Measurements from ENCODE around the gene WNT8B. TPM values are rescaled to one million over a fixed set of nuclear protein-coding genes. Genes with fewer than 3 reads are reported as not detected.

Gene WNT8B
- total RNA-seq, 2 donors from 2014 or later = not detected

GRCh38 chr10:100515612-100516011 lies 52.8 kb downstream of the WNT8B start:
- DNase-seq (ENCODE audit: low spot score) (no peak), ATAC-seq (no peak)
- Mint-ChIP-seq H3K27me3 (peaks cover 0 to 10% of the 10 kb centered on the region in 2 donors), H3K4me1 (ENCODE audit: low read depth in 2 of 2) (peaks cover 23 to 39% of the 10 kb centered on the region in 2 donors), H3K36me3 (peaks cover 4% of the 10 kb centered on the region), H3K9me3 (no peaks in the 10 kb centered on the region), H3K4me3 (no peak overlapping the region), H3K27ac (no peak overlapping the region)

- Mint-ChIP-seq H3K27ac (peak overlapping the region in 1 of 2 donors; percentile 8), H3K4me1 (ENCODE audit: low read depth in 2 of 2) (peaks cover 16 to 28% of the 10 kb centered on the region in 2 donors), H3K36me3 (peaks cover 4% of the 10 kb centered on the region), H3K4me3 (no peak overlapping the region), H3K9me3 (no peaks in the 10 kb centered on the region), H3K27me3 (peaks cover 0 to 10% of the 10 kb centered on the region in 2 donors)
- DNase-seq (ENCODE audit: low spot score) (no peak), ATAC-seq (peak in 1 of 2 donors; percentile 57)
These were observed 54.0 kb downstream of the WNT8B start for GRCh38 chr10:100516847-100517246.

DNA sequence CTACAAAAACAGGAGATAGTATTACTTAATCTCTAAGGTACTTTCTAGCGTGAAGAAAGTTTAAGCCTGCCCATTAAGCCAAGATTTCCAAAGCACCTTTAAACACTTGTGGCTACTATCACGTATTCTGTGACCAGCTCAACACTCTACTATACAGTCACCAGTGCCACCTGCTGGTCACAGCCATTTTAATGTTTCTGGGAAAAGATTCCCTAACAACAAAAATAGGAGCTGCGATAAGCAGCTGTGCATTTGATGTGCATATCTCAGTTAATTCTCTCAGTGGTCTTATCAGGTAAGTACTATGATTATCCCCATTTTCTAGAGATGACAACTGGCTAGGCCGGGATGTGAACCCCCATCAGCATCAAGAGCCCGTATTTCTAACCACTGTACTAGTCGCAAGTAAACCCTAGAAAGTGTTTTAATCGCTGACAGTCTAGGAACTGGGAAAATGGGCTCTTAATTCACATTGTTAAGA lies 56.0 kb downstream of the WNT8B start:
- Mint-ChIP-seq H3K36me3 (peaks cover 4% of the 10 kb centered on the region), H3K9me3 (no peaks in the 10 kb centered on the region), H3K27ac (no peak overlapping the region), H3K4me3 (no peak overlapping the region), H3K27me3 (peaks cover 0 to 10% of the 10 kb centered on the region in 2 donors), H3K4me1 (ENCODE audit: low read depth in 2 of 2) (peaks cover 17 to 20% of the 10 kb centered on the region in 2 donors)
- ATAC-seq (peak; percentile 64 to 77), DNase-seq (ENCODE audit: low spot score) (no peak)

GRCh38 chr10:100519311-100520051 lies 56.7 kb downstream of the WNT8B start, which contains the start of gene SEC31B:
SEC31B (minus strand) TSS chr10:100519861; CDS start chr10:100516952, 2,909 bp downstream.
- ATAC-seq = peak in 1 of 2 donors; percentile 57
- Mint-ChIP-seq H3K27ac (no peak within 1 kb of the TSS), H3K4me1 (ENCODE audit: low read depth in 2 of 2) (peaks cover 20 to 22% of the 10 kb centered on the region in 2 donors), H3K4me3 (no peak within 1 kb of the TSS), H3K9me3 (no peaks in the 10 kb centered on the region), H3K36me3 (peaks cover 4% of the 10 kb centered on the region), H3K27me3 (peaks cover 0 to 10% of the 10 kb centered on the region in 2 donors)
- no peak for DNase-seq (ENCODE audit: low spot score)

DNA sequence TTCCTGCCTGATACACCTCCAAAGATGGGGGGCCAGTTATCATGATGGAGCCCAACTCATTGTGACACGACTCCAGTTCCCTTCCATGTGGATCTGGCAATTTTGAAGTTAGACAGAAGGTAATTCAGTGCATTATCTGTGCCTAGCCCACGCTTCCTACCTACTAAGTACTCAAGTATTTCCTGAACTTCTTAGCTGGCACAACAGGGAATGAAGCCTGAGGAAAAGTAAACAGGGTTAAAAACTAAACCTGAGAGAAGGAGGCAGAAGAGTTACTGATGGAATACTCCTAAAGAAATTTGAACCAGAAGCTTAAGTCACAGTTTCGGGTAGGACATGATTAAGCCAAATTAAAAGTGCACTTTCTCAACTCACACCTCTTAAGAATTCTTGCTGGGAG lies 58.0 kb downstream of the WNT8B start:
- peaks cover 8% of the 10 kb centered on the region for H3K36me3 Mint-ChIP-seq
- H3K27ac Mint-ChIP-seq = no peak overlapping the region
- ATAC-seq (no peak), DNase-seq (ENCODE audit: low spot score) (no peak)
- no peak overlapping the region for H3K4me3 Mint-ChIP-seq
- H3K27me3 Mint-ChIP-seq = peaks cover 0 to 10% of the 10 kb centered on the region in 2 donors
- peaks cover 20 to 22% of the 10 kb centered on the region in 2 donors for H3K4me1 Mint-ChIP-seq (ENCODE audit: low read depth in 2 of 2)
- H3K9me3 Mint-ChIP-seq = no peaks in the 10 kb centered on the region

- Mint-ChIP-seq H3K4me1 (ENCODE audit: low read depth in 2 of 2) (peaks cover 22 to 25% of the 10 kb centered on the region in 2 donors), H3K4me3 (no peak overlapping the region), H3K9me3 (no peaks in the 10 kb centered on the region), H3K36me3 (peaks cover 15% of the 10 kb centered on the region), H3K27me3 (peaks cover 0 to 10% of the 10 kb centered on the region in 2 donors), H3K27ac (no peak overlapping the region)
- DNase-seq (ENCODE audit: low spot score) (no peak), ATAC-seq (no peak)
These were observed 59.4 kb downstream of the WNT8B start for GRCh38 chr10:100522107-100522801.

- Mint-ChIP-seq H3K27me3 (peaks cover 0 to 6% of the 10 kb centered on the region in 2 donors), H3K36me3 (peaks cover 15% of the 10 kb centered on the region), H3K9me3 (no peaks in the 10 kb centered on the region), H3K4me1 (ENCODE audit: low read depth in 2 of 2) (peaks cover 17 to 20% of the 10 kb centered on the region in 2 donors), H3K27ac (no peak overlapping the region), H3K4me3 (no peak overlapping the region)
- ATAC-seq = no peak
- no peak for DNase-seq (ENCODE audit: low spot score)
These were observed 60.1 kb downstream of the WNT8B start for GRCh38 chr10:100522945-100523344.

DNA sequence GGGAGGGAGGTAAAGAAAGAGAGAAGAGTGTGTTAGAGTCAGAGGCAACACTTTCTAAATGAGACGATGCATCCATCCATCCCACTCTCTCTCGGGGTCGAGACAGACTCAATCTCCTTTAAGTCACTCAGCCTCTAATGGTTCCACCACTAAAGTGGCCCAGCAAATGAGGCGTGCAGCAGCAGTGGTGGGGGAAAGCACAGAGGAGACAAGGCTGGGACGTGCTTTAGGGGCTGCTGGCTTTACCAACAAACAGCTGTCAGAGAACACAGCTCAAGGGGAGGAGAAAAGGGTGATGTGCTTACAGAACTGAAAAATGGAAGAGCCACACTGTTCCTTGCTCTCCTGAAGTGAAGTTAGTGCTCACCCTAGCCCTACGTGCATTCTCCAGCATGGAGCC lies 61.4 kb downstream of the WNT8B start:
- Mint-ChIP-seq H3K27me3 (no peaks in the 10 kb centered on the region), H3K27ac (no peak overlapping the region), H3K36me3 (peaks cover 21% of the 10 kb centered on the region), H3K9me3 (no peaks in the 10 kb centered on the region), H3K4me1 (ENCODE audit: low read depth in 2 of 2) (peaks cover 15 to 20% of the 10 kb centered on the region in 2 donors), H3K4me3 (no peak overlapping the region)
- ATAC-seq = no peak
- DNase-seq (ENCODE audit: low spot score) = no peak

DNA sequence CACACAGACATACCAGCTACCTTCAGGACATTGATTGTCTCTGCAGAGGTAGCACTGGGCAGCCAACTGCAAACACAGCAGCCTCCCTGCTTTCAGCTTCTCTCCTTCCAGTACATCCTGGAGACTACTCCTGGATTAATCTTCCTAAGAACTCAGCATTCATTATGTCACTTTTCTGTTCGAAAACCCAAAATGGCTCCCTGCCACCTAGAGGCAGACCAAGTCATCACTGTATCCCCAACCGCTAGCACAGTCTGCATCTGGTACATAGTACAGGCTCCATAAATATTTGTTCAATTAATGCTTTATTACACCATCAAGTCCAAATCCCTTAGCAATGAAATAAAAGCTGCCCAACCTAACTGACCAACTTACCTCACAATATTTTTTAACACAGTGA lies 61.8 kb downstream of the WNT8B start:
- Mint-ChIP-seq H3K4me3 (no peak overlapping the region), H3K27ac (no peak overlapping the region)
- ATAC-seq = no peak

DNA sequence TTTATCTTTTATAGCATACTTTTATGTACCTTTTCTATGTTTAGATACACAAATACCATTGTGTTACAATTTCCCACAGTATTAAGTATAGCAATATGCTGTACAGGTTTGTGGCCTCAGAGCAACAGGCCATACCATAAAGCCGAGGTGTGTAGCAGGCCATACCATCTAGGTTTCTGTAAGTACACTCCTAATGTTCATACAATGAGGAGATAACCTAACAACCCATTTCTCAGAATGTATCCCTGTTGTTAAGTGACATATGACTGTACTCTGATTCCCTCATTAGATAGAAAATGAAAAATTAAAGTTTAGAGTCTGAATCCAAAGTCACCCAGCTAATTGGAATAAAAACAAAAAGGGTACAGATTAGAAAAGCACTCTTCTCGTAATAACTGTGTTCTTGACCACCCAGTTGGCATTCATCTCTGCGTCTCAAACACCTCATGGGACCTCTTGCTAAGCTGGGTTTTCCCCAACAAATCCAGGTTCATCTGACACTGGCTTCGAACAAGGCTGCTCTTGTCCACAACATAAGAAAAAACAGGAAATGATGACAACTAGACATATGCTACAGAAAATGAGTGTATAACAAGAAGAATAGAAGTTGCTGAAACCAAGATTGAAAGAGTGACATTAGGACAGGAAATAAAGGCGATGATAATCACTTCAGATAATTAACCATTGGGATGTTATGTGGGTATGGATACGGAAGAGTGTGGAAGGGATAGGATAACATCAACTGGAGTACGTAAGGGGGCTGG lies 65.5 kb downstream of the WNT8B start:
- Mint-ChIP-seq H3K4me1 (ENCODE audit: low read depth in 2 of 2) (peaks cover 32 to 39% of the 10 kb centered on the region in 2 donors), H3K9me3 (no peaks in the 10 kb centered on the region), H3K27ac (peak overlapping the region; percentile 78 to 92), H3K4me3 (peak overlapping the region; percentile 89), H3K36me3 (peaks cover 25% of the 10 kb centered on the region), H3K27me3 (no peaks in the 10 kb centered on the region)
- ATAC-seq = peak in 1 of 2 donors; percentile 40
- DNase-seq (ENCODE audit: low spot score) = no peak

More for the DNA sequence above, 61.8 kb downstream of the WNT8B start:
- H3K36me3 Mint-ChIP-seq = peaks cover 21% of the 10 kb centered on the region
- H3K27me3 Mint-ChIP-seq = no peaks in the 10 kb centered on the region
- DNase-seq (ENCODE audit: low spot score) = no peak
- H3K4me1 Mint-ChIP-seq (ENCODE audit: low read depth in 2 of 2) = peaks cover 18 to 22% of the 10 kb centered on the region in 2 donors
- no peaks in the 10 kb centered on the region for H3K9me3 Mint-ChIP-seq

- Mint-ChIP-seq H3K27ac (peak overlapping the region; percentile 78 to 92), H3K27me3 (no peaks in the 10 kb centered on the region), H3K4me3 (peak overlapping the region; percentile 89), H3K9me3 (no peaks in the 10 kb centered on the region), H3K36me3 (peaks cover 25% of the 10 kb centered on the region), H3K4me1 (ENCODE audit: low read depth in 2 of 2) (peaks cover 32 to 35% of the 10 kb centered on the region in 2 donors)
- ATAC-seq = peak in 1 of 2 donors; percentile 50
- no peak for DNase-seq (ENCODE audit: low spot score)
These were observed 66.2 kb downstream of the WNT8B start for GRCh38 chr10:100528921-100529474.

GRCh38 chr10:100529475-100530298 lies 66.9 kb downstream of the WNT8B start, which contains the start of gene NDUFB8:
NDUFB8 (minus strand) TSS chr10:100529871; CDS start chr10:100529851, 20 bp downstream.
- H3K4me1 Mint-ChIP-seq (ENCODE audit: low read depth in 2 of 2) = peaks cover 32 to 34% of the 10 kb centered on the region in 2 donors
- H3K27ac Mint-ChIP-seq = peak within 1 kb of the TSS; percentile 78 to 92
- DNase-seq (ENCODE audit: low spot score) (peak; percentile 87), ATAC-seq (peak; percentile 84 to 85)
- no peaks in the 10 kb centered on the region for H3K9me3 Mint-ChIP-seq
- peaks cover 23% of the 10 kb centered on the region for H3K36me3 Mint-ChIP-seq
- H3K27me3 Mint-ChIP-seq = no peaks in the 10 kb centered on the region
- peak within 1 kb of the TSS; percentile 89 for H3K4me3 Mint-ChIP-seq

All from natural killer cell treated with Interleukin-12 subunit alpha and Interleukin-12 subunit beta and Interleukin-15 and Interleukin-18, amount 100 ng/mL, for 72 hours (primary cell).